Measurements from ENCODE around the gene MRPL10. TPM values are rescaled to one million over a fixed set of nuclear protein-coding genes. Genes with fewer than 3 reads are reported as not detected.

The MRPL10 gene
- total and polyA plus RNA-seq, 2 of the 8 experiments (the other 6 are each of a cell fraction or from before 2014, with no cell fraction given), result 85.3 to 214 TPM

DNA sequence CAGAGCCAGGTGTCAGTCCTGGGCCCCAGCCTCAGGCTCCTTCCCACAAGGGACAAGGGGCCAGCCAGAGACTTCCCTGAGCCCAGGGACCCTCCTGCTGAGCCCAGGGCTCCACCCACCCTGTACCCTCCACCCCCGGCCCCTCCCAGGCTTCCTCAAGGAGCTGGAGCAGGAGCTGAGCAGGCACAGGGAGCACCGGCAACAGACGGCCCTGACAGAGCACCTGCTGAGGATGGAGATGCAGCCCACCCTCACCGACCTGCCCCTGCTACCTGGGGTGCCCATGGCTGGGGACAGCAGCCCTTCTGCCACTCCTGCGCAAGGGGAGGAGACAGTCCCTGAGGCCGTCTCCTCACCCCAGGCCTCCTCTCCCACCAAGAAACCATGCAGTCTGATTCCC lies 5.3 kb upstream of the MRPL10 start:
- CTCF ChIA-PET (ENCODE audit: partially characterized antibody), result interaction anchor here (0.6 to 33.0 kb wide), 5 partner anchors 20 to 118 kb away, joined by 3 to 1206 read pairs (median 3); partner anchors contain the start of genes SP2 and SP6
- H3K79me1 ChIP-seq (ENCODE audit: low read depth, low read length), result no peaks in the 10 kb centered on the region

More for the DNA sequence above, 5.3 kb upstream of the MRPL10 start:
- TF ChIP-seq, protein P1, sequence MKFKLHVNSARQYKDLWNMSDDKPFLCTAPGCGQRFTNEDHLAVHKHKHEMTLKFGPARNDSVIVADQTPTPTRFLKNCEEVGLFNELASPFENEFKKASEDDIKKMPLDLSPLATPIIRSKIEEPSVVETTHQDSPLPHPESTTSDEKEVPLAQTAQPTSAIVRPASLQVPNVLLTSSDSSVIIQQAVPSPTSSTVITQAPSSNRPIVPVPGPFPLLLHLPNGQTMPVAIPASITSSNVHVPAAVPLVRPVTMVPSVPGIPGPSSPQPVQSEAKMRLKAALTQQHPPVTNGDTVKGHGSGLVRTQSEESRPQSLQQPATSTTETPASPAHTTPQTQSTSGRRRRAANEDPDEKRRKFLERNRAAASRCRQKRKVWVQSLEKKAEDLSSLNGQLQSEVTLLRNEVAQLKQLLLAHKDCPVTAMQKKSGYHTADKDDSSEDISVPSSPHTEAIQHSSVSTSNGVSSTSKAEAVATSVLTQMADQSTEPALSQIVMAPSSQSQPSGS (IDR thresholded peaks at IDR 0.05; ENCODE audit: low read length), result no peak
- TF ChIP-seq SUZ12 (IDR thresholded peaks at IDR 0.05; ENCODE audit: low read length) (no peak), RAD21 (IDR thresholded peaks at IDR 0.05 in 1 of 2, conservative IDR thresholded peaks at IDR 0.05 in 1 of 2; ENCODE audit: low read depth in 2 of 2, low read length in 2 of 2) (no peak), TAF1 (IDR thresholded peaks at IDR 0.05; ENCODE audit: low read depth, low read length) (no peak)
- peaks cover 0 to 9% (median 1%) of the 10 kb centered on the region in 4 experiments; a peak in 4 of 8 replicates for H3K36me3 ChIP-seq (ENCODE audit: control insufficient read depth in 2 of 4, insufficient read depth in 4 of 4, low read length in 3 of 4)
- H2BK120ac ChIP-seq (replicated peaks; ENCODE audit: low read depth, low read length), result no peak overlapping the region
- no peak overlapping the region for H2AFZ ChIP-seq (ENCODE audit: low read length)
- H3K18ac ChIP-seq (ENCODE audit: extremely low read depth, low read length), result no peak overlapping the region
- H3K4me3 ChIP-seq (ENCODE audit: extremely low read depth in 1 of 4, insufficient read depth in 2 of 4, low read depth in 3 of 4, low read length in 4 of 4), result no peak overlapping the region
- no peak overlapping the region for H2BK15ac ChIP-seq (ENCODE audit: low read length)
- no peak overlapping the region for H2AK5ac ChIP-seq (ENCODE audit: low read depth, low read length)
- H3K4ac ChIP-seq (replicated peaks; ENCODE audit: insufficient read length, low read depth, low read length), result no peak overlapping the region
- no peak for FAIRE-seq
- no peak overlapping the region for H3K9ac ChIP-seq (replicated peaks in 1 of 4; ENCODE audit: extremely low read depth in 1 of 4, low read depth in 3 of 4, low read length in 3 of 4)
- no peak overlapping the region for H3K23ac ChIP-seq (ENCODE audit: insufficient read length)
- H3K56ac ChIP-seq (replicated peaks; ENCODE audit: insufficient read length, low read depth, low read length), result no peak overlapping the region
- no peak for DNase-seq (ENCODE audit: low read depth in 1 of 2, low spot score in 2 of 2)
- WGBS, 2 experiments (ENCODE audit: extremely low coverage in 1 of 2, insufficient coverage in 1 of 2, insufficient read length in 1 of 2, insufficient replicate concordance in 2 of 2, low coverage in 1 of 2, low lambda C conversion rate in 2 of 2, missing lambda C conversion rate in 1 of 2), result 86% methylated on average over 5 of the region's 6 CpGs; no CpG with 5 or more reads in 1 of the 2 experiments
- peaks cover 2% of the 10 kb centered on the region; the same call in 1 of the 2 replicates for H3K23me2 ChIP-seq (ENCODE audit: low read depth, low read length)
- POLR2A ChIA-PET (ENCODE audit: partially characterized antibody), result interaction anchor here (0.7 to 2.6 kb wide), 6 partner anchors 10 to 134 kb away, joined by 3 to 7 read pairs (median 4); partner anchors contain the start of gene CDK5RAP3
- no peak overlapping the region for H2BK5ac ChIP-seq (ENCODE audit: low read depth, low read length)
- H3K4me2 ChIP-seq (ENCODE audit: insufficient read depth in 1 of 2, low read depth in 2 of 2, low read length in 2 of 2), result no peak overlapping the region
- no peaks in the 10 kb centered on the region for H3K79me2 ChIP-seq (ENCODE audit: control insufficient read depth in 1 of 2, insufficient read depth in 2 of 2, low read length in 2 of 2)
- no peaks in the 10 kb centered on the region for H3K27me3 ChIP-seq (replicated peaks in 1 of 4; ENCODE audit: control insufficient read depth in 3 of 4, extremely low read depth in 1 of 4, insufficient read depth in 3 of 4, low read length in 3 of 4)
- H4K5ac ChIP-seq (ENCODE audit: insufficient read length, low read depth, low read length), result no peak overlapping the region
- H2BK12ac ChIP-seq (ENCODE audit: low read depth, low read length), result no peak overlapping the region
- H3K4me1 ChIP-seq (replicated peaks in 1 of 4; ENCODE audit: control insufficient read depth in 3 of 4, insufficient read depth in 4 of 4, low read length in 3 of 4), result peaks cover 0 to 13% (median 5%) of the 10 kb centered on the region in 4 experiments; a peak in 5 of 7 replicates
- no peak overlapping the region for H4K91ac ChIP-seq (replicated peaks; ENCODE audit: insufficient read length, low read length)
- H2BK20ac ChIP-seq (ENCODE audit: low read length), result no peak overlapping the region
- no peak overlapping the region; the same call in 1 of the 2 replicates for H4K8ac ChIP-seq (ENCODE audit: extremely low read depth, insufficient read depth, low read length)
- H3K9me3 ChIP-seq (ENCODE audit: insufficient read depth in 2 of 2, low read depth in 1 of 2, low read length in 1 of 2), result no peaks in the 10 kb centered on the region
- H4K20me1 ChIP-seq (replicated peaks in 1 of 2; ENCODE audit: control insufficient read depth in 1 of 2, insufficient read depth in 2 of 2, low read length in 2 of 2), result peaks cover 0 to 2% of the 10 kb centered on the region in 2 experiments
- H3K27ac ChIP-seq (ENCODE audit: low read depth, low read length), result no peak overlapping the region
- no peak overlapping the region for H3K14ac ChIP-seq (ENCODE audit: insufficient read length)

Measured in H1 (cell line).